Stimulated activated CD4-positive, alpha-beta T cell treated with anti-CD3 and anti-CD28 coated beads, Interleukin-15, amount 100 ng/mL, for 48 hours (primary cell): ENCODE results near the gene TMEM41B.
"Not testable (repeated sequence)": the region's sequence is repeated elsewhere in the genome, so short reads cannot be mapped to it uniquely, and the experiment has no call there.

Experiments used
- DNase-seq, 2 donors: peaks; one replicate each; pipeline ENCODE4 v3.0.0-alpha.2; 2020; ENCODE audit warnings: low read depth in 2 of 2

The TMEM41B gene

GRCh38 chr11:9314291-9315077, at the start of gene TMEM41B:
TMEM41B (minus strand) TSS chr11:9314593; CDS start chr11:9314441, 152 bp downstream.
- peak; percentile 97 to 100 for DNase-seq

GRCh38 chr11:9362393-9362863, 48.0 kb upstream of the TMEM41B start:
- DNase-seq: peak in 1 of 2 donors; percentile 11

GRCh38 chr11:9360862-9361622, 46.6 kb upstream of the TMEM41B start:
- DNase-seq: not testable (repeated sequence)

GRCh38 chr11:9357041-9357440, 42.6 kb upstream of the TMEM41B start:
- no peak for DNase-seq

GRCh38 chr11:9351321-9351881, 37.0 kb upstream of the TMEM41B start:
- no peak for DNase-seq

- DNase-seq: not testable (repeated sequence)
Measured at GRCh38 chr11:9347779-9348178, 33.4 kb upstream of the TMEM41B start.

GRCh38 chr11:9347100-9347499, 32.7 kb upstream of the TMEM41B start:
- DNase-seq: no peak

- no peak for DNase-seq
Measured at GRCh38 chr11:9344061-9344680, 29.8 kb upstream of the TMEM41B start.

- DNase-seq: no peak
Measured at GRCh38 chr11:9341638-9342178, 27.3 kb upstream of the TMEM41B start.

GRCh38 chr11:9332655-9333054, 18.3 kb upstream of the TMEM41B start:
- no peak for DNase-seq

- no peak for DNase-seq
Measured at GRCh38 chr11:9330387-9331384, 16.3 kb upstream of the TMEM41B start.

GRCh38 chr11:9320047-9320446, 5.7 kb upstream of the TMEM41B start:
- no peak for DNase-seq

GRCh38 chr11:9319377-9320001, 5.1 kb upstream of the TMEM41B start:
- not testable (repeated sequence) for DNase-seq

GRCh38 chr11:9318442-9319376, 4.3 kb upstream of the TMEM41B start:
- not testable (repeated sequence) for DNase-seq

- DNase-seq: no peak
Measured at GRCh38 chr11:9316334-9316733, 1.9 kb upstream of the TMEM41B start.

- no peak for DNase-seq
Measured at GRCh38 chr11:9315078-9315688, 790 bp upstream of the TMEM41B start.

GRCh38 chr11:9313648-9314290, 624 bp downstream of the TMEM41B start:
- DNase-seq: peak in 1 of 2 donors; percentile 7
